ENCODE measurements around the gene CCR9. TPM values are rescaled to one million over a fixed set of nuclear protein-coding genes. Genes with fewer than 3 reads are reported as not detected.
A peak's percentile ranks its signal among the peaks of the same experiment; 100 is the strongest.

CCR9 gene
- total and polyA plus RNA-seq, 8 donors: 0.12 TPM; not detected in 7

DNA sequence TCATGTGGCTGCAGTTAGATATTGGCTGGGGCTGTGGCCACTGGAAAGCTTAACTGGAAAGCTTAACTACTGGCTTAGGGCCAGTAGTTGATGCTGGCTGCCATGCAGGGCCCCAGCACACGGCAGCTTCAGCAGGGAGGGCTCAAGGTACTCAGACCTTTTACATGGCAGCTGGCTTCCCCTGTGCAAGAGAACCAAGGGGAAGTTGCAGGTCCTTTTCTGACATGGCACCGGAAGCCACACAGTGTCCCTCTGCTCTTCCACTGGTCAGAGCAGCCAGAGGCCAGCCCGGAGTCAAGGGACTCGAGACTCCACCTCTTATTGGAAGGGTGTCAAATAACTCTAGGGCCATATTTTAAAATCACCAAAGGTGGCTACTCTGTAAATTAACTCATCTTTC is 24.5 kb downstream of the CCR9 start:
- Histone ChIP-seq H3K36me3 (no peaks in the 10 kb centered on the region), H3K27ac (no peak overlapping the region), H3K4me3 (no peak overlapping the region), H3K4me1 (no peaks in the 10 kb centered on the region), H3K27me3 (no peaks in the 10 kb centered on the region), H3K9me3 (no peaks in the 10 kb centered on the region)
- TF ChIP-seq, protein P1, sequence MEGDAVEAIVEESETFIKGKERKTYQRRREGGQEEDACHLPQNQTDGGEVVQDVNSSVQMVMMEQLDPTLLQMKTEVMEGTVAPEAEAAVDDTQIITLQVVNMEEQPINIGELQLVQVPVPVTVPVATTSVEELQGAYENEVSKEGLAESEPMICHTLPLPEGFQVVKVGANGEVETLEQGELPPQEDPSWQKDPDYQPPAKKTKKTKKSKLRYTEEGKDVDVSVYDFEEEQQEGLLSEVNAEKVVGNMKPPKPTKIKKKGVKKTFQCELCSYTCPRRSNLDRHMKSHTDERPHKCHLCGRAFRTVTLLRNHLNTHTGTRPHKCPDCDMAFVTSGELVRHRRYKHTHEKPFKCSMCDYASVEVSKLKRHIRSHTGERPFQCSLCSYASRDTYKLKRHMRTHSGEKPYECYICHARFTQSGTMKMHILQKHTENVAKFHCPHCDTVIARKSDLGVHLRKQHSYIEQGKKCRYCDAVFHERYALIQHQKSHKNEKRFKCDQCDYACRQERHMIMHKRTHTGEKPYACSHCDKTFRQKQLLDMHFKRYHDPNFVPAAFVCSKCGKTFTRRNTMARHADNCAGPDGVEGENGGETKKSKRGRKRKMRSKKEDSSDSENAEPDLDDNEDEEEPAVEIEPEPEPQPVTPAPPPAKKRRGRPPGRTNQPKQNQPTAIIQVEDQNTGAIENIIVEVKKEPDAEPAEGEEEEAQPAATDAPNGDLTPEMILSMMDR (IDR thresholded peaks at IDR 0.05): no peak
- 74 to 78% methylated on average over 4 of the region's 4 CpGs for WGBS, 2 donors
- ATAC-seq: no peak
- no peak for DNase-seq
- FAIRE-seq: no peak
- intact Hi-C loops (cut with DNase I): no loop called here

DNA sequence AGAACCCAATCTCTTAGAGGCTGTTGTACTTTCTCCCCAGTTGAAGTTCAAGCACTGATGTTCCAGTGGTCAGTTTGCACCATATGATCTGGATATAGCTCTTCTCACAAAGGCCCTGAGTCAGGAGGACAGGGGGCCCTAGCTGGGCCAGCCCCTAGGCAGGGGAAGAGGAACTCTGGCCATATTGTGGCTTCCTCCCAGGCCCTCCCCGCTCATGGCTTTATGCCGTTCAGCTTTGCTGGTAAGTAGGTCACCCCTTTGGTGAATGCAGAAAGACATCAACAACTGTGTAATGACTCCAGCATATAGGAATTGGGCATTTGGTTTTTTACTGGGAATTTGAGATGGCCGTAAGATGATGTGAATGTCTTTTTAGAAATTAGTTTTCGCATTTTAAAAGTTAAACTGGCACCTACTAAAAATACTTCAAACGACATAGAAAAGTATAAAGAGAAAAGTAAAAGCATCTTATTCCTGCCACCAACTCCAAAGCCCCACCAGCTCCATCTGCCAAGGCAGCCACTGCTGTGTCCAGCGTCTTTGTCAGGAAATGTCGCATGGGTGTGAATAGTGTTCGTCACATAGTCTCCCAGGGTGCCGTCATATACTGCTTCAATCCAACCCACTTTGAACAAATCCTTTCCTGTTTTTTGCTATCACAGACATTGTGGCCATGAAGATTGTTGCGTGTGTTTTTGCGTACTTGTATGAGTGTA is 25.3 kb downstream of the CCR9 start:
- FAIRE-seq: no peak
- TF ChIP-seq, protein P1 (IDR thresholded peaks at IDR 0.05): no peak
- intact Hi-C loops (cut with DNase I): no loop called here

DNA sequence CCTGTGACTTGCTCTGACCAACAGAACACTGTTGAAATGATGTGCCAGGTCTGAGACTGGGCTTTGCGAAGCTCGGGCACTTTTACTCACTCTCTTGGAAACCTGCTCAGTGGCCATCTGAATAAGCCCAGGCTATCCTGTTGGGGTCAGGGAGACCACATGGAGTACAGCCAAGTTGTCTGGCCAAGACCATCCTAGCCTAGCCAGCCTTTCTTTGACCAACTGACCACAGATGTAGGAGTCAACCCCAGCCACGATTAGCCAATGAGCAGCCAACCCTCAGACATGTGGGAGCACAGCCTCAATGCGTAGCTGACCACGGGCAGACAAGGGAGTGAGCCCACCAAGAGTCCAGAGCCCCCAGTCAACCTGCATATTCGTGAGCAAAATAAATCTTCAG is 26.1 kb downstream of the CCR9 start:
- FAIRE-seq (no peak), DNase-seq (peak in 1 of 6 donors; percentile 18), ATAC-seq (no peak)
- H3K9me3 ChIP-seq: no peaks in the 10 kb centered on the region
- no peaks in the 10 kb centered on the region for H3K4me1 ChIP-seq
- 88 to 90% methylated on average over 6 of the region's 6 CpGs for WGBS, 2 donors
- no peaks in the 10 kb centered on the region for H3K36me3 ChIP-seq
- no peaks in the 10 kb centered on the region for H3K27me3 ChIP-seq
- TF ChIP-seq, protein P1 (IDR thresholded peaks at IDR 0.05): no peak
- no peak overlapping the region for H3K4me3 ChIP-seq
- no peak overlapping the region for H3K27ac ChIP-seq
- intact Hi-C loops (cut with DNase I): no loop called here

More for the DNA sequence above, 25.3 kb downstream of the CCR9 start:
- no peaks in the 10 kb centered on the region for H3K36me3 ChIP-seq
- H3K9me3 ChIP-seq: no peaks in the 10 kb centered on the region
- no peak overlapping the region for H3K4me3 ChIP-seq
- H3K27me3 ChIP-seq: no peaks in the 10 kb centered on the region
- DNase-seq: no peak
- H3K27ac ChIP-seq: no peak overlapping the region
- no peak for ATAC-seq
- H3K4me1 ChIP-seq: no peaks in the 10 kb centered on the region
- WGBS, 2 donors: 96 to 97% methylated on average over 11 of the region's 11 CpGs

DNA sequence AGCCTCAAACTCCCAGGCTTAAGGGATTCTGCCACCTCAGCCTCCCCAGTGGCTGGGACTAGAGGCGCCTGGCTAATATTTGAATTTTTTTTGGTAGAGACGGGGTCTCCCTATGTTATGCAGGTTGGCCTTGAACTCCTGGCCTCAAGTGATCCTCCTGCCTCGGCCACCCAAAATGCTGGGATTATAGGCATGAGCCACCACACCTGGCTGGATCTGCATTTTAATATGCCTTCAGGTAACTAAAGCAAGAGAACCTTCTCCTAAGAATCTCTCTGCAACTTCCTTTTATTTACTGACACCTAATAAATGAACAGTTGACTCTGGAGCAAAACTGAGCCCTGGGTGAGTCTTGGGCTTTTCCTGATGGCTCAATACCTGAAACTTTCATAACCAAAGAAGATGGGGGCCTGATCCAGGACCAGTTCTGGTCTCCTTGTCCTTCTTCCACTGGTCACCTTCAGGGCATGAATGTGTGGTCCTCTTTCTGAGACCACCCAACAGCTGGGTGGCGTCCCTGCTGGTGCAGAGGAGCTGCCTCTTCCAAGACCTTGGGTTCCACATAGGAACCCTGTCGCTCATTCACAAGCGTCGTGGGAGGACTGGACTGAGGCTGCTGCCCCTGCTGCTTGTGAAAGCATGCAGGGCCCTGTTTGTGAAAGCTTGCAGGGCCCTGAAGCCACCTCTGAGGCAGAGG is 28.2 kb downstream of the CCR9 start:
- H3K27me3 ChIP-seq: no peaks in the 10 kb centered on the region
- no peak overlapping the region for H3K27ac ChIP-seq
- WGBS, 2 donors: 87 to 95% methylated on average over 7 of the region's 7 CpGs
- no peak overlapping the region for H3K4me3 ChIP-seq
- DNase-seq (peak in 1 of 6 donors; percentile 20), ATAC-seq (no peak), FAIRE-seq (no peak)
- TF ChIP-seq, protein P1 (IDR thresholded peaks at IDR 0.05): no peak
- H3K9me3 ChIP-seq: no peaks in the 10 kb centered on the region
- intact Hi-C loops (cut with DNase I): no loop called here
- H3K4me1 ChIP-seq: no peaks in the 10 kb centered on the region
- peaks cover 0 to 10% (median 0%) of the 10 kb centered on the region in 3 donors for H3K36me3 ChIP-seq

DNA sequence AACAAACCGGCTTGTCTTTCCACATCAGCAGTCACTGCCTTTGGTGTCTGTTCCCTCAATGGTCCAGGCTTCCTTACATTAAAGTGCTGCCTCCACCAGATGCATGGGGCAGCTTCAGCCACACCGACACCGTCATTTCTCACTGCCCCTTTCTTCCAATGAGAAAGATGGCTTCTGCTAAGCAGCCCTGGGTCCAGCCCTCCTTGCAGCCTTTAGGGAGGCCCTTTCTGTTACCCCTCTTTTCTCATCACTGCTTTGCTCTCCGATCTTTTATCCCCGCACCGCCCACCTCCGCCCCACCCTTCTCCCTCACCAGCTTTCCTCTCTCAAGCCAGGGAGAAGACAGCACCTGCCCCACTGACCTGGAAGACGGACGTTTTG is 28.7 kb downstream of the CCR9 start:
- DNase-seq (peak in 1 of 6 donors; percentile 26), ATAC-seq (no peak), FAIRE-seq (no peak)
- H3K27ac ChIP-seq: no peak overlapping the region
- TF ChIP-seq, protein P1 (IDR thresholded peaks at IDR 0.05): no peak
- WGBS, 2 donors: 88% methylated on average over 9 of the region's 9 CpGs
- H3K9me3 ChIP-seq: no peaks in the 10 kb centered on the region
- H3K27me3 ChIP-seq: no peaks in the 10 kb centered on the region
- H3K36me3 ChIP-seq: peaks cover 0 to 12% (median 0%) of the 10 kb centered on the region in 3 donors
- no peak overlapping the region for H3K4me3 ChIP-seq
- no peaks in the 10 kb centered on the region for H3K4me1 ChIP-seq
- intact Hi-C loops (cut with DNase I): no loop called here

Data from pancreas (tissue), 10 donors.